GM19043 (cell line): ENCODE results near the gene OTUD5.

Source experiments
- ATAC-seq: cut with Tn5 transposase; IDR thresholded peaks from one replicate; pipeline ENCODE4 v1.9.1; 2021; ENCODE audit warnings: low read depth; ENCODE audit not compliant: unreplicated experiment

The OTUD5 gene

DNA sequence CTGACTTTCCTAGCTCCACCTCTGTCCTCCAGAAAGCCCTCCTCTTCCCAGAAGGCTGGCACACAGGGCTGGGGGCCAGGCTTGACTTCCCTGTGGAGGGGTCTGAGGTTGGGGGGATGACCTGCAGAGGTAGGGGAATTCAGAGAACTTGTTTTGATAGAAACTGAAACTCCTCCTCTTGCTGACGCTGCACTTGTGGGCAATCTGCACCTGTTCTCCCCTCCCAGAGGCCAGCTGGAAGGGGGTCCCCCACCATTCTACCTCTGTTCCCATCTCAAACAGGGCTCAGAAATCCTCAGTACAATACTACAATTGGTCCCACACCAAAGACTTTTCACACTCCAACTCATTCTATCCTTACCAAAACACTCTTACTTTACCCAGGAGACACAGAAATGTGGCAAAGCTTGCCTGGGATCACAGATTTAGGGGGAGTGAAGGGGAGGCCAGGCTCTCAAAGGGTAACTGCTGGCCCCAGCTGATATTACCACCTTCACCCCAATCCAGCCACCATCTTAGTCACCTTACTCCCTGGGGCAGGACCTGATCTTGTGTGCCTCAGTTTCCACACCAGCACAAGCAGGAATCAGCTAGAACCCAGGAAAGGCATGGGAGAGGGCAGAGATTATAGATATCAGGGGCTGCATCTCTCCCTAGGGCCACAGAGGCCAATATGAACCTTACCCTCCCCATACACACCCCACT, 18.5 kb downstream of the OTUD5 start:
- peak; percentile 39 for ATAC-seq

DNA sequence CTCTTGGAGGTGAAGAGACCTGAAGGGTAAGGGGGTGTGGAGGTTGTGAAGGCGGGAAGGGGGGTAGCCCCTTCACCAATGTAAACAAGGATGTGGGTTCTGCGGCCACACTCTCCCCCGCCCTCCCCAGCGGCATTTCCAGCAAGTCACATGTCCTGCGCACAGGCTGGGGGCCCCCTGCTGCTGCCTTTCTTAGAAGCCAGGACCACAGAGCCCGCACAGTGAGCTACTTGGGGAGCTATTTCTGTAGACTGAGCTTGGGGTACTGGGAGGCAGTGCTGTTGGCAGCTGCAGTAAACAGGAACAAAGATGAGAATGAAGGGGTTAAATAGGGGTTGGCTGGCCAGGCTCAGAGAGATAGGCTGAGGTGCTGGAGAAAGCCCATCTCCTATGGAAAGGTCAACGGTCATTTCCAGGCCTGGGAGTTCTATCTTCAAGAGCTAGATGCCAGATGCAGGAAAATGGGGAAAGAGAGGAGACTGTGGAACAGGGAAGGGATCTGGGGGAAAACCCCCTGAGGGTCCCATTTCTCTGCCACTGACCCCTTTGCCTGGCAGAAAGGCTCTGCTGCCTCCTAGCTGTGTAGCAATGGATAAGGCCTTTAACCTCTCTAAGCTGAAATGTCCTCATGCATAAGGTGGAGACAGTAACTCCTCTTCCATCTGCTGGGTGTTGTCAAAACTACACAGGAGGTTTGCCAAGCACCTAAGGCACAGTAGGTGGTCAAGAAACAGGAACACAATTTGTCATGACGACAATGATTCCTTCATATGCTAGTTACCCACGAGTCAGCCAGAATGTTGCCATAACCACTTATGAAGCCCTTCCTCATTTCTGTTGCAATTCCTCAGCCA, 20.1 kb downstream of the OTUD5 start:
- peak; percentile 47 for ATAC-seq

DNA sequence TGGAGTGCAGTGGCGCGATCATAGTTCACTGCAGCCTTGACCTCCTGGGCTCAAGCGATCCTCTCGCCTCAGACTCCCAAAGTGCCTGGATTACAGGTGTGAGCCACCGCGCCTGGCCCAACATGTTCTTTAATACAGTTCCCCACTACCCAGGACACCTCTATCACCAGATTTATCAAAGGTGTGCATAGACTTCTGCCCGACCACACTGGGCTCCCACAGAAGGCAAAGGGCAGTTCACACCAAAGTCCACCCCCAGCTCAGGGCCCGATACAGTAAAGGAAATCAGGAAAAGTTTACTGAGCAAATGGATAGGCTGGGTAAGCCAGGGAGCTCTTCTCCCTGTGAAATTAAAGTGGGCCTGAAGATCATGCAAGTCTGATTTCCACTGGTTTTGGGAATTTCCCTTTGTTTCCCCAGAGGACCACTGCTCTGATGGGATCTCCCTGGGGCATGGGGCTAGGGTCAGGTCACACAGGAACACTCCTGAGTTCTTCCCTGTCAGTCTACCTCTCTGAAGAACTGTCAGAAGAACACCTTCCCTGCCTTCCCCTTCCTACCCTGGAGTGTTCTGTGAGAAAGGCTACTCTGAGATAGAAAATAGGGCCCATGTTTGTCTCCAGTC, 20.9 kb downstream of the OTUD5 start:
- no peak for ATAC-seq

DNA sequence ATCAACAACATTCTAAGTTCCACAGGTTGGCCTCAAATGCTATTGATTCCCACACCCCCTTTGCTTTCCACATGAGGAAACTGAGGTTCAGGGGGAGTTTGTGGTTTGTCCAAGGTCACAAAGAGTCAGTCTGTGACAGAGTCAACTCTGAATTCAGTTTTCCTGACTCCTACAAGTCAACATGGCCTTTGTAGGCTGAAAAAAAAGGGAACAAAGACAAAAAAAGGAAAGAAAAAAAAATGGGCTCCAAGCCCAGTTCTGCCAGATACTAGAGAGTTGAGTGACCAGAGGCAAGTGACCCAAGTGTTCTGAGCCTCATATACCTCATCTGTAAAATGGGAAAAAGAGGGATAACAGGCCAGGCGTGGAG, 22.1 kb downstream of the OTUD5 start:
- no peak for ATAC-seq

DNA sequence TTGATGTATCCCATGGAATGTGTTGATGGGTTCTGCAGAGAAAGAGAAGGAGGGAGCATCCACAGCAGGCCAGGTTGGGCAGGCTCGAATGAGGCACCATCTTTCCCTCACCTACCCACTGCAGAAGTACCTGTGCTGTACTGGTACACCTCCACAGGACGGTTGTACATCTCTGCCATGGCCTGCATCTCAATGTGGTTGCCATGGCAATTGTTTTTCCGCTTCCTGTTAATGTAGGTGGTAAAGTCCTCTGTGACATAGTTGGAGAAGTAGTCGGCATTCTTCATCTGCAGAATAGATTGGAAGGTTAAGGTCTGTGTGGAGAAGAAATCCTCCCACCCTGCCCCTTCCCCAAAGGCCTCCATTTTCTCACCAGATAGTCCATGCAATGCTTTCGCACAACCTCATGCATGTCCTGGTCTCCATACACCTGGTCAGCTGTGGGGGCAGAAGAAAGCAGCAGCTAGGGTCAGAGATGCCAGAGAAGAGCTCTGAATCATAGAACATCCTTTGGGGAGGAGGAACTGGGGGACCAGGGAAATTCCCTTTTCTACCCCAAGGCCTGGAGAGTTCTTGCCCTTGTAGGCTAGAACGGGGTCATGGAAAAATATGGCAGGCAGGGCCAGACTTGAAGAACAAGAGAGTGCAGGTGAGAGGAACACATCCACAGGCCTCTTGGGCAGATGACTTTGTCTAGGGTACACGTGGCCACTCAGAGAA, 22.7 kb downstream of the OTUD5 start:
- no peak for ATAC-seq

DNA sequence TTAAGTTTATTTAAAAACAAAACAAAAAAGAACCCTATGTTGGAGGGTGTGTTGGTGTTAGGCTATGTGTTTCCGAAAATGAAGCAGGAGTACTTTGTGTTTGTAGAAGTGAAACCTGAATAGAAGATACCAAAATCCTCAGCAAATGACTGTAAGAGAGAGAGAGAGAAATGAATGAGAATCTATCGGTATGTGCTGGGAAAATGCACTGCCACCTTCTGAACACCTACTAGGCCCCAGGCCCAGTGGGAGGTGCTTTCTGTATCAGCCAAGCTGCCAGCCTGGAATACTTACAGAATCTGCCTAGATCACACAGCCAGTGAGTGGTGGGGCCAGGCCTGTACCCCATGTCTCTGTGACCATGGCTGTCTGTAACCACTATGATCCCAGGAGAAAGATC, 23.6 kb downstream of the OTUD5 start:
- ATAC-seq = no peak

DNA sequence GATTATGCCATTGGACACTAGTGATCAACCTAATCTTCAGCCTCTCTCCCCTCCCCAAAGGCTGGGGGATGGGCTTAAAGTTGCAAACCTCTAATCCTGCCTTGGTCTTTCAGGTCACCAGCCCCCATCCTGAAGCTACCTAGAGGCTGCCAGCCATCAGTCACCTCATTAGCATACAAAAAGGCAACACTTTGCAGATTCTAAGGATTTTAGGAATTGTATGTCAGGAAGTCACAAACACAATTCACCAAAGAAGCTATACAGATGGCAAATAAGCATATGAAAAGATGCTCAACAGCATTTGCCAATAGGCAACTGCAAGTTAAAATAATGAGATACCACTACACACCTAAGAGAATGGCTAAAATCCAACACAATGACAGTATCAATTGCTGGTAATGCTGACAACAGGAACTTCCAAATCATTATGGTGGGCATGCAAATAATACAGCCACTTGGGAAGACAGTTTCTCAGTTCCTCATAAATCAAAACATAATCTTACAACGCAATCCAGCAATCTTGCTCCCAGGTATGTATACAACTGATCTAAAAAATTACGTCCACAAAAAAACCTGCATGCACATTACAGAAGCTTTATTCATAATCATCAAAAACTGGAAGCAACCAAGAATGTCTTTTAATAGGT, 29.5 kb downstream of the OTUD5 start:
- ATAC-seq = no peak

DNA sequence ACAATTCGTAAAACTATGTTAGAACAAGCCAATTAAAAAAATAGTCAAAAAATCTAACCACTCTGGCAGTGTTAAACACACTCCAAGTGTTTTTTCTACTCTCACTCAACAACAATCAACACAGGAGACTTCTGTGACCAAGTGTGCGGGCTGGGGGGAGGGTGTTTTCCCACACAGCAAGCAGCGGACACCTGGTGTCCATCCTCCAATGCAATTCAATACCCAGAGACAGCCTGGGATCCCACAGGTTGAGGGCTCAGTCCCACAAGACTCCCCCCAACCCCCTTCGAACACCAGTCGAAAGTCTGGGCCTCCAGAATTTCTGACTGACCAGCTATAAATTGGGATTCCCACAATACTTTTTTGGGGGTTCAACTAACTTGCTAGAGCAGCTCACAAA, 30.3 kb downstream of the OTUD5 start:
- ATAC-seq = no peak

DNA sequence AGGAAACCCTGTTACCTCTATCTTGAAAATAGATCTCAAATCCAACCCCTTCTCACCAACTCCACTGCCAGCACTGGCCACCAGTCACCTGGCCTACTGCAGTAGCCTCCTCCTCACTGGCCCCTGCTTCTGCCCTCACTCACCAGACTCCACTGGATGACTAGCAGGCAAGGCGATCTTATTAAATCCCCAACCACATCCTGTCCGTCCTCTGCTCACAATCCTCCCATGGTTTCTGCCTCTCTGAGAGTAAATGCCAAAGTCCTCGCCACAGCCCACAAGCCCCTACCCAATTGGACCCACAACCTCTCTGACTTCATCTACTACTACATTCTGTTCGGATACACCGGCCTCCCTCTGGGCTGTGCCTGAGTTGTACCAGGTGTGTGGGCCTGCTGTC, 33.1 kb downstream of the OTUD5 start:
- no peak for ATAC-seq

DNA sequence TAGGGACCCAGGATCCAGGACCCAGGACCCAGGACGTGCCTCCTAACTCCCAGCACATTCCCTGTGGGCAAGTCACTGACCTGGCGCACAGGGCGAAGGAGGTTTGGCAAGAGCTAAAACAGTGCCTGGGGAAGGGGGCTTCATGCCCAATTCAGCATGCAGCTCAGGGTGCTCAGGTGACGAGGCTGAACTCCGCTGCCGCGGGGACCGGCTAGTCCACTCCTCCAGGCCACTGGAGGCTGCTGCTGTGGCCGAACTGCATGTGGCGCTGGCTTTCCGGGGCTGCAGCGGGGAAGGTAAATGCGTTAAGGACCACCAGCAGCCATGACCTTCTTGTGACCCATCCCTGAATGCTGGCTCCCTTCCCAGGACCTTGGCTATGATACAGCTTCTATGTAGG, 33.6 kb downstream of the OTUD5 start:
- ATAC-seq = no peak

DNA sequence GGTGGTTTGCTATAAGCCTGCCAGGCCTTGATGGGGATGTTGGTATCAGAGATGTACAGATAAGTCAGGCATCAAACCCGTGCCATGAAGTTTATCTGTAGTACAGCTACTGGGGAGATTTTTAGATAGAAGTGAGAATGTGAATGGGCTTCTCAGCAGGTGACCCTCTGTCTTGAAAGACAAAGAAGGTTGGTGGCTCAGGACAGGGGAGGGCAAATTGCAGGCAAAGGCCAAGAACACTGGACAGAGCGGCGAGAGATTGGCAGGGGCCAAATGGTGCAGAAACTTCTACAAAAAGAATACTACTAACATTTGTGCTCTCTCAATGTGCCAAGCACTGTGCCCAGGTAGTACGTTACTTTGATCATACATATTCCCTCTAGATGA, 36.7 kb downstream of the OTUD5 start:
- no peak for ATAC-seq

DNA sequence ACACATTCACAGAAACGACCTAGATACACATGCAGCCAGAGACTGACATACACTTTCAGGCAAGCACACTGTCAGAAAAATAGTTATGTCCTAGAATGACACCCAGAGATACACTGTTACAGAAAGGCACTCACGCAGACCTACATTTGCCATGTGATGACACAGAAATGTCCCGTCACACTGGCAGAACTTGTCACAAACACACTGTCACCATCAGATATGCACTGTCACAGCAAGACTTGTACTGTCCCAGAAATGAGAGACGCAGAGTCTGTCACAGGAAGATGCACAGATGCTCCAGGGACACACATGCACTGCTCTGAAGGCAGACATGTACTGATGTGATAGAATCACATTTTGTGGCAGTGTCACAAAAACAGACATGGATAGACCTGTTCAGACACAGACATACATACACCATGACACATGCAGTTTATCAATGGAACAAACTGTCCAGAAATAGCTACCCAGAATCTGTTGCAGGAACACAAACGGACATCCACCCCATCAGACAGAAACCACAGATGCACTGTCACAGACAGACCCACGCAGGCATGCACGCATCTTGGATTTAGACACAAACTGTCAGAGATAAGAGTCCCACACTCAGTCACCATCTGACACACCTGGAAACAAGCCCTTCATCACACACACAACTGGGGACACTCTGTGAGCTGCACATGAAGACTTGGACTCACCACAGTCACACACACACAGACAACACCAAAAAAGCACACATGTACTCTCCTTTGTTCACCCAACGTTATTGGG, 37.3 kb downstream of the OTUD5 start:
- no peak for ATAC-seq

DNA sequence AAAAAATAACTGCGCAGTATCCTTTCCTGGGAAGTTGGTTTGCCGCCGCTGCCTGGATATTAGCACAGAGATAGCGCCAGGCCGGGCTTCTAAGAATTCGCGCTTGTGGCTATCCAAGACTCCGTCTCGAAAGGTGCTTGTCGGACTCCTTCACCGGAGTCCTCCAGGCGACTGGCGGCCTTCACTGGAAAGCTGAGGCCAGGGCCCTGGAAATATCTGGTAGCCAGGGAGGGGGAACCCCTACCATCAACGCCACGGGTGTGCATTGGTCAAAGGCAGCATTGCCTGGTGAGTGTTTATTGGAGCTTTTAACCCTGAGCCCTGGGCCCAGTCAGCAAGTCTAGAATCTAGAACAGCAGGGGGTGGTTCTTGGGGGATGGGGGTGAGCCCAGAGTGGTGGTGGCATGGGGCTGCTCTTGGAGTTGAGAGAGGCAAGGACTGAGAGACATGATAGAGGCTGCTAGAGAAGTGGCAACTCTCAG, 38.0 kb downstream of the OTUD5 start:
- no peak for ATAC-seq

DNA sequence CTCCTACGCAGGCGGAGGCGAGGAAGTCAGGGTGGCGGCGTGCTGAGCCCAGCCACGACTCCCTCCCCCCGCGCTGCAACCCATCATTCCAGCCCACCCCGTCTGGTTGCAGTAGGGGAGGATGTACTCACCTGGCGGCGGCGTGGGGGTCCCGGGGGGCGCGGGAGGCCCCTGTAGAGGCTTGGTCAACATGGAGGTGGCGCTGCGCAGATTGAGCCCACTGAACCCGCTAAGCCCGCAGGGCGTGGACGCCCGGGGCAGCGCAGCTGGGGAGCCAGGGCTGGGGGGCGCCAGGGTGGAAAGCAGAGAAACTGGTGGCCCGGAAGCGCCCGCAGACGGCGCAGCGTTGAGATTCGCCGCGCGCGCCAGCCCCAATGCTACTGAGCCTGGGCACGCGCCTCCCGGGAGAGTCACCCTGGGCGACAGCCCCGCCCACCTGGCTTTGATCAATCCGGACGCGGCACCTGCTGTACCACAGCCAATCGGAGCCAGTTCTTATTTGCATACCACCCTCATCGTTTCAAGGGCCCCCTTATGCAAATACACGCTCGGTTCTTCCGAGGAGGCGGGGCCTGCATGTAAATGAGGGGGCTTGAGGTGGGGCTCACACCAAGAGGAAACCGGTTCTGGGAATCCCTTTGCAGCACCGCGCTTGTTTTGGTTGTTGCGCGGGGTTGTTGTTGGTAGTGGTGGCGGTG, 38.6 kb downstream of the OTUD5 start, which contains the start of gene PIM2:
Gene PIM2, minus strand, starts transcription at position 382 of the 698 bp plus-strand sequence. Its CDS starts 190 bp downstream, at position 192.
- peak; percentile 81 for ATAC-seq

DNA sequence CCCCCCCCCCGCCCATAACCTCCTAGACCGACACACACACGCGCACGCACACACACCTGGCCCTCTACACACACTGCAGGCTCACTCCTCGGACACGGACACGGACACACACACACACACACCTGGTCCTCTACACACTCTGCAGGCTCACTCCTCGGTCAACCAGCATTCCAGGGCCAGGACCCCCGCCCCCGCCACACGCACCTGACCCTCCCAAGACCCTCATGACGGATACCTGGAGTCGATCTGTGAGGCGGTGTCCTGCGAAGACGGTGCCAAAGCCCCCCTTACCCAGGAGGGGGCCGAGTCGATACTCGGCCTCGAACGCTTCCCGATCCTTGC, 39.1 kb downstream of the OTUD5 start:
- no peak for ATAC-seq

DNA sequence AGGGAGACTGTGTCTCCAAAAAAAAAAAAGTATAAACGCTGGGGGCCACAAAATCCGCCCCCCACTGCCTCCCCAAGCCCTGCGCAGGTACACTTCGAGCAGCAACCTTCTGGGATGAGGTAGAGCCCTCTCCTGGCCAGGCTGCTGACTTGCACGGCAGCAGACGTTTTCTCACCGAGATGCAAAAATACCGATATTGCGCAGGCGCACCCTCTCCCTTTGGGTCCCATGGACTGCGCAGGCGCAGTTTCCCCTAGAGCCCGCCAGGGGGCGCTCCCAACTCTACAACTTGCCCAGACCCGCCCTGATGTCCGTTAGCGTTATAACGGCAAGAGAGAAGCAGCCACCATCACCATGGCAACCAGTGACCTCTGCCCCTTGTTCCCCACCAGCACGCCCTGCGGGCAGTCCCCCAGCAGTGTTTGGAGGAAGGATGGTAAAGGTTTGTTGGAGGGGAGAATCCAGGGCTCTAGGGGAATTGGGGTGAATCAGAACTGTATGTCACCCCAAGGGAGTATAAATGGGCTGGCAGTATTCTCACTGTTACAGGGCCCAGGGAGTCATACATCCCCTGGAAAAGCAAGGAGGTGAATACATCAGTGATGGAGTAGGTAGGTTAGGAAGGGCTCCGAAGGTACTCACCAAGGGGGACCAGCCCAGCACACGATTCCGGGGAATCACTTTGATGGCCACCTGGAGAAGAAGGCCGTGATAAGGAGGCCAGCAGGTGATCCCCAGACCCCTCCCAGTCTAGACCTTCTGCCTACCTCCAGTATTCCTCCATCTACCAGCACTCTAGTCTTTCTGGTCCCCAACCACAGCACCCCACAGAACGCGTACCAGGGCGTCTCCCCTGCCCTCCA, 40.0 kb downstream of the OTUD5 start:
- ATAC-seq = no peak

DNA sequence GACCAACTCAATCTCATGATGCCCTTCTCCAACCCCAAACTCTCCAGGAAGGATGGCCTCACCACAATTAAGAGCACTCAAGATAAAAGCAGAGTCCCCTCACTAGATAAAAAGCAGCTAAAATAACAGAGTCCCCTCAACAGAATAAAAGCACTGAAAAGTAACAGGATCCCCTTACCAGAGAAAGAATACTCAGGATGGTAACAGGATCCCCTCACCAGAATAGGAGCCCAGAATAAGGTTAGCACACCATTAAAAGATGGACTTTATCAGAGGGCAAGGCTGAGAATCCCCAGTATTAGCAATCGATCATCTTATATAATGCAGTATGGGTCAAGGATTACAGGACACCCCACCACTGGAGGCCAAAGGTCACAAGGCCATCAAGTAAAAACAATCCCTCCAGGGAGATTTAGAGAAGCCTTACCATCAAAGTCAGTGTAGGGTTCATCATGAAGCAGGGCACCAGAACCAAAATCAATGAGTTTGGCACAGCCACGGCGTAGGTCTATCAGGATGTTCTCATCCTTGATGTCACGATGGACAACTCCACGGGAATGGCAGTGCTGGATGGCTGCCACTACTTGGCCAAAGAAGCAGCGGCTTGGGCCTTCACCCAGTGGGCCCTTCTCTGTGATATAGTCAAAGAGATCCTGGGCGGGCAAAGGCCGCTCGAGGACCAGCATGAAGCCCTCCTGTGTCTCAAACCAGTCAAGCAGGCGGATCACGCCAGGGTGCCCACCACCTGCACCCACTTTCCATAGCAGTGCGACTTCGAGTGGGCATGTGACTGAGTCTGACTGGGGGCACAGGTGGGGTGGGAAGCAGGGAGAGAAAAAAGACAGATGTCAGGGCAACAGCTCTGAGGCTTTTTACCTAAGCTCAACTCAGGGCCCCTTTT, 42.6 kb downstream of the OTUD5 start:
- ATAC-seq = no peak
